Pancreas (tissue), 10 donors: ENCODE measurements around the gene ZBTB43. TPM values are rescaled to one million over a fixed set of nuclear protein-coding genes. Genes with fewer than 3 reads are reported as not detected.
"Not testable (repeated sequence)": the region's sequence is repeated elsewhere in the genome, so short reads cannot be mapped to it uniquely, and the experiment has no call there.

Experiments used
- ATAC-seq, 4 donors: fragments of 200-7000 bp; cut with Tn5 transposase; one replicate each; pipeline versions ENCODE4 v1.8.0 to v1.9.1; 2020; ENCODE audit warnings: mild to moderate bottlenecking in 4 of 4, moderate library complexity in 4 of 4
- DNase-seq, 6 donors: peaks; one replicate each; pipeline ENCODE4 v3.0.0-alpha.2; 2020
- FAIRE-seq: peaks from 2 replicates; lab custom pipeline; 2012; peaks lifted over from hg19 to GRCh38; lab: Jason Lieb, UNC
- H3K27ac ChIP-seq, 4 donors: fragments of 200-600 bp; sonication (generic); 1 replicate in 3 of 4; 2 replicates in 1 of 4; pipeline versions ENCODE4 v1.5.0 to v1.8.0; 2020
- H3K27me3 ChIP-seq, 4 donors: fragments of 200-600 bp; one replicate each; pipeline ENCODE4 v1.8.0; 2021
- H3K36me3 ChIP-seq, 3 donors: fragments of 200-600 bp; sonication (generic) in 1 of 3; one replicate each; pipeline versions ENCODE4 v1.5.0 to v1.8.0; 2020 to 2021
- H3K4me1 ChIP-seq, 3 donors: fragments of 200-600 bp; one replicate each; pipeline ENCODE4 v1.8.0; 2021
- H3K4me3 ChIP-seq, 4 donors: fragments of 200-600 bp; sonication (generic) in 2 of 4; one replicate each; pipeline versions ENCODE4 v1.5.0 to v1.8.0; 2020 to 2021
- H3K9me3 ChIP-seq, 4 donors: fragments of 200-600 bp; one replicate each; pipeline ENCODE4 v1.8.0; 2021
- WGBS, 2 donors: extraction: QIAGEN DNeasy Blood & Tissue Kit; methylation state at CpG; one replicate each; pipeline ENCODE4 v1.1.7; 2013; 5-methylcytosine and 5-hydroxymethylcytosine counted together
- intact Hi-C, 3 donors: fragments of 100-400 bp; cut with DNase I; formaldehyde crosslinking; loops; one replicate each; pipeline versions ENCODE4 v1.11.1 to v1.14.2; 2022
- polyA plus RNA-seq, 2 donors: library from polyadenylated mRNA; stranded (reverse); fragments of 200-250 nt; gene quantifications; one replicate each; pipeline ENCODE4 v1.2.3, GENCODE V29; 2013
- total RNA-seq, 6 donors: library from RNA; stranded (reverse); fragmentation: NEBNext Ultra II Directional in 4 of 6; extraction: Animal tissue kit (Norgen Biotek cat#: 25700) in 4 of 6; gene quantifications; one replicate each; pipeline versions ENCODE4 v1.2.1 to v1.2.4, GENCODE V29; 2021 to 2023
- TF ChIP-seq, protein P1 (sequence below), 4 donors: fragments of 200-600 bp; sonication (generic) in 3 of 4; IDR thresholded peaks; one replicate each; pipeline versions ENCODE4 v1.5.0 to v1.8.0; 2021; ENCODE audit warnings: antibody characterized with exemption in 4 of 4
- donor health status: healthy with polysubstance abuse.
- donor health status: DM: no; HTN: no; CAD: no; lungs with moderate emphysema.
- donor health status: DM: no; HTN: no; CAD: no.
- donor health status: control.
- donor health status: control.
- donor health status: Bipolar disorder and iron deficiency.
- donor health status: DM: yes; HTN: yes; CAD: no.
- donor health status: DM: no; HTN: no; CAD: no.
- donor health status: DM: no; HTN: no; CAD: no.
- donor health status: DM: yes; HTN: yes; CAD: no.

Gene ZBTB43
- total and polyA plus RNA-seq, 8 donors: 2.2 to 8.5 (median 5.7) TPM

DNA sequence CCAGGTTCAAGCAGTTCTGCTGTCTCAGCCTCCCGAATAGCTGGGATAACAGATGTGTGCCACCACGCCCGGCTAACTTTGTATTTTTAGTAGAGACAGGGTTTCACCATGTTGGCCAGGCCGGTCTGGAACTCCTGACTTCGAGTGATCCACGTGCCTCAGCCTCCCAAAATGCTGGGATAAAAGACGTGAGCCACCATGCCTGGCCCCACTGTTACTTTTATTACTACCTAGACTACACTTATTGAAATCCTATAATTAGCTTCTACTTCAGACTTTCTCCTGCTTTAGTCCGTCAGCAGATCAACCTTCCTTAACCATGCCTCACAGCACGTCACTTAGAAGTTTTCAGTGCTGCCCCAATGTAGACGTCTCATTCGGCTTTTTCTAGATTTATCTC, 8.2 kb downstream of the ZBTB43 start:
- no peak for ATAC-seq
- peaks cover 0 to 5% (median under 1%) of the 10 kb centered on the region in 3 donors for H3K4me1 ChIP-seq
- DNase-seq: no peak
- FAIRE-seq: no peak
- no peak overlapping the region for H3K4me3 ChIP-seq
- no peak overlapping the region for H3K27ac ChIP-seq
- intact Hi-C loops: no loop called here
- H3K36me3 ChIP-seq: peaks cover 0 to under 1% (median 0%) of the 10 kb centered on the region in 3 donors
- no peaks in the 10 kb centered on the region for H3K27me3 ChIP-seq
- WGBS, 2 donors: 96 to 97% methylated on average over 11 of the region's 11 CpGs
- TF ChIP-seq, protein P1, sequence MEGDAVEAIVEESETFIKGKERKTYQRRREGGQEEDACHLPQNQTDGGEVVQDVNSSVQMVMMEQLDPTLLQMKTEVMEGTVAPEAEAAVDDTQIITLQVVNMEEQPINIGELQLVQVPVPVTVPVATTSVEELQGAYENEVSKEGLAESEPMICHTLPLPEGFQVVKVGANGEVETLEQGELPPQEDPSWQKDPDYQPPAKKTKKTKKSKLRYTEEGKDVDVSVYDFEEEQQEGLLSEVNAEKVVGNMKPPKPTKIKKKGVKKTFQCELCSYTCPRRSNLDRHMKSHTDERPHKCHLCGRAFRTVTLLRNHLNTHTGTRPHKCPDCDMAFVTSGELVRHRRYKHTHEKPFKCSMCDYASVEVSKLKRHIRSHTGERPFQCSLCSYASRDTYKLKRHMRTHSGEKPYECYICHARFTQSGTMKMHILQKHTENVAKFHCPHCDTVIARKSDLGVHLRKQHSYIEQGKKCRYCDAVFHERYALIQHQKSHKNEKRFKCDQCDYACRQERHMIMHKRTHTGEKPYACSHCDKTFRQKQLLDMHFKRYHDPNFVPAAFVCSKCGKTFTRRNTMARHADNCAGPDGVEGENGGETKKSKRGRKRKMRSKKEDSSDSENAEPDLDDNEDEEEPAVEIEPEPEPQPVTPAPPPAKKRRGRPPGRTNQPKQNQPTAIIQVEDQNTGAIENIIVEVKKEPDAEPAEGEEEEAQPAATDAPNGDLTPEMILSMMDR (IDR thresholded peaks at IDR 0.05): no peak
- no peaks in the 10 kb centered on the region for H3K9me3 ChIP-seq

DNA sequence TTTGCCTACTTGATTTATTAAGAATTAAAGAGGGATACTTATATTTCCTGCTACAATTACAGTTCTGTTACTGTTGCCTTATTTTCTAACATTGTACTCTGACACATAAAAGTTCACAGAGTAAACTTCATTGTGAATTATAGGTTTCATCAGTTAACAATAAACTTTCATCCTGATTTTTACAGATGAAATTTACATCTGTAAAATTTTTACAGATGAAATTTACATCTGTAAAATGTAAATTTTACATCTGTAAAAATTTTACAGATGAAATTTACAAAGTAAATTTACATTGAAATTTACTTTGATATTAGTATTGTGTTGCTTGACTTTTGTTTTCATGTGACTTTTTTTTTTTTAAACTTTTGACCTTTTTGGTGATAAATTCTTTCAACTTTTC, 9.3 kb downstream of the ZBTB43 start:
- no peaks in the 10 kb centered on the region for H3K27me3 ChIP-seq
- H3K4me1 ChIP-seq: no peaks in the 10 kb centered on the region
- ATAC-seq: no peak
- no peak for DNase-seq
- TF ChIP-seq, protein P1 (IDR thresholded peaks at IDR 0.05): no peak
- H3K4me3 ChIP-seq: no peak overlapping the region
- no peaks in the 10 kb centered on the region for H3K9me3 ChIP-seq
- peak; percentile 89 for FAIRE-seq
- H3K27ac ChIP-seq: no peak overlapping the region
- intact Hi-C loops: no loop called here
- peaks cover 0 to 4% (median 0%) of the 10 kb centered on the region in 3 donors for H3K36me3 ChIP-seq

GRCh38 chr9:126817615-126818014, 12.8 kb downstream of the ZBTB43 start:
- FAIRE-seq, H3K9me3 ChIP-seq, intact Hi-C loops, ATAC-seq, H3K27me3 ChIP-seq, H3K4me1 ChIP-seq, H3K36me3 ChIP-seq, H3K27ac ChIP-seq, H3K4me3 ChIP-seq, DNase-seq: not testable (repeated sequence)
- WGBS, 2 donors: 97 to 99% methylated on average over 7 of the region's 7 CpGs

DNA sequence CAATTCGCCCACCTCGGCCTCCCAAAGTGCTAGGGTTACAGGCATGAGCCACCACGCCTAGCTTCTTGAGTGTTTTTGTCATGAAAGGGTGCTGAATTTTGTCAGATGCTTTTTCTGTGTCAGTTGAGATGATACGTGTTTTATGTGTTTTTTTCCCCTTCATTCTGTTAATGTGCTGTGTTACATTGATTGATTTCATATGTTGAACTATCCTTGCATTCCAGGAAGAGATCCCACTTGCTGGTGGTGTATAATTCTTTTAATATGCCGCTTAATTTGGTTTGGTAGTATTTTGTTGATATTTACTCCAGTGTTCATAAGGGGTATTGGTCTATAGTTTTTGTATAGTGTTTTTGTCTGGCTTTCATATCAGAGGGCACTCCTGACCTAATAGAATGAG, 13.6 kb downstream of the ZBTB43 start:
- no peaks in the 10 kb centered on the region for H3K4me1 ChIP-seq
- H3K27me3 ChIP-seq: no peaks in the 10 kb centered on the region
- TF ChIP-seq, protein P1 (IDR thresholded peaks at IDR 0.05): no peak
- no peaks in the 10 kb centered on the region for H3K9me3 ChIP-seq
- 97 to 98% methylated on average over 5 of the region's 5 CpGs for WGBS, 2 donors
- no peak overlapping the region for H3K27ac ChIP-seq
- FAIRE-seq (no peak), ATAC-seq (no peak), DNase-seq (no peak)
- peaks cover 0 to 4% (median 0%) of the 10 kb centered on the region in 3 donors for H3K36me3 ChIP-seq
- no peak overlapping the region for H3K4me3 ChIP-seq
- intact Hi-C loops: no loop called here

- H3K4me3 ChIP-seq: no peak overlapping the region
- no peaks in the 10 kb centered on the region for H3K9me3 ChIP-seq
- DNase-seq (no peak), FAIRE-seq (no peak), ATAC-seq (no peak)
- TF ChIP-seq, protein P1 (IDR thresholded peaks at IDR 0.05): no peak
- no peak overlapping the region for H3K27ac ChIP-seq
- intact Hi-C loops: no loop called here
- H3K27me3 ChIP-seq: no peaks in the 10 kb centered on the region
- no peaks in the 10 kb centered on the region for H3K4me1 ChIP-seq
- H3K36me3 ChIP-seq: peaks cover 0 to 4% (median 0%) of the 10 kb centered on the region in 3 donors
- 95 to 100% methylated on average over 1 of the region's 1 CpG for WGBS, 2 donors
These were observed 14.6 kb downstream of the ZBTB43 start for GRCh38 chr9:126819482-126819881.
